Measurements from ENCODE around the gene DNAAF2. TPM values are rescaled to one million over a fixed set of nuclear protein-coding genes. Genes with fewer than 3 reads are reported as not detected.

The DNAAF2 gene
- total RNA-seq, 1 experiment from 2014 or later: 11.5 TPM

DNA sequence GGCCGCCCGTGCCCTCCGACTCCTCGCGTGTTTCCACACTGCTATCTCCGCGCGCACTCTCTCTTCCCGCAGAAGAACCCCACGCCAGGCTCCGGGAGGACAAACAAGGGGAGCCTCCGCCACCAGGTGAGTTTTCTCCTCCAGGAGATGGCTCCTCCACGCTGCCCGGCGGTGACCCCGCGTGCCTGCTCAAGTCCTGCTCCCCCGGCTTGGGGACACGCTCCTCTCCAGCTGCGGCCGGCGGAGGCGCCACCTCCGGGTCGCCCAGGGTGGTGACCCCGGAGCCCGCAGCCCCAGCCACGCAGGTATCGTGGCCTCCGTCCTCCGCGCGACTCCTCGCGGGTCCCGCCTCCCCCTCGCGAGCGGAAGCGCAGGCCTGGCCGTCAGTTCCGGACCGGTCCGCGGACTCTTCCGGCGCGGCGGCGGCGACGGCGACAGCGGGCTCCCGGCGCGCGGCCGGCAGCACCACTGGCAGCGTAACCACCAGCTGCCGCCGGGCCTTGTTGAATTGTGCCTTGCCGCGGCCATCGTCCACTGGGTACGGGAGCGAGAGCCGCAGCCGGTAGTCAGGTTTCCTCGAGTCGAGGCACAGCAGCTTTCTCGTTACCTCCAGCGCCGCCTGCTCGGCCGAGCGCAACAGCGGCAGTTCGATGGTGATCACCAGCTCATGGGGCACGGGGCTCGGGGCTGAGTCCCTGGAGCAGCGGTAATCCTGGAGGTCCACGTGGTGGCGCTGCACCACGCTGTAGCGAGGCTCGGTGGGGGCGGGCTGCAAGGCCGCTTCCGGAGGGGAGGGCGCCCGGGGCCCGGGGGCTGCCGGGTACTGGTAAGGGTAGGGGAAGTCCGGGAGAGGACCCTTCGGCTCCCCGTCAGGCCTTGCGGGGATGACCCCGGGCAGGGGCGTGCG lies 1.2 kb downstream of the DNAAF2 start:
- no peaks in the 10 kb centered on the region for H3K9me3 Mint-ChIP-seq (ENCODE audit: unreplicated experiment)

DNA sequence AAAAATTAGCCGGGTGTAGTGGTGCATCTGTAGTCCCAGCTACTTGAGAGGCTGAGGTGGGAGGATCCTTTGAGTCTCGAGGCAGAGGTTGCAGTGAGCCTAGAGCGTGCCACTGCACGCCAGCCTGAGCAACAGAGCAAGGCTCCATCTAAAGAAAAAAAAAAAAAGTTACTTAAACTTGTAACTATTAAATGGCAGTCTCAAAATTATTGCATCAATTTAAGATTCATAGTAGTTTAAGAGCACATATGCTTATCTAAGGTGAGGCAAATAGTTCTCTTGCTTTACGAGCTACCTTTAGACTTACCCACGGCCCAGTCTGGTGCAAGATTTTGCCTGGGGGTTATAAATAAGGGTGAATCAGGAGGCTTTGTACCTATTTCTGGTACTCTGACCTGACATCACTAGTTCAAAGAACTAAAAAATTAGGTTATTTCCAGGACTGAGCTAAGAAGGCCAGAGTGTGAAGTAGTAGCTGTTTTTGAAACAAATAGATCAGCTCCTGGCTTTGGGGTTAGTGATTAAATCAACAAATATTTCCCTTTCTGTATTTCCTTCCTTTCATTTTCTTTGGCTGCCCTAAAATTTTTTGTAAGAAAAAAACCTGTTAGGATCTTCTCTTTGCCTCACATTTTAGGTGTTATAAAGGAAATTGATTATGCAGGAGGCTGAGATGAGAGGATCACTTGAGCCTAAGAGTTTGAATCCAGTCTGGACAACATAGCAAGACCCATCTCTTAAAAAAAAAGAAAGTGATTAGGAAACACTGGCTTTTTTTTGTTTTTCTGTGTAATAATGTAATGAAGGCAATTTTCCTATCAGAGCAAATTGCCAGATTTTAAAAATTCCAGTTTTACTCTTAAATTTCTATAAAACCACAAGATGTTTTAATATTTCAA lies 10.9 kb downstream of the DNAAF2 start:
- TF ChIP-seq, protein P1, sequence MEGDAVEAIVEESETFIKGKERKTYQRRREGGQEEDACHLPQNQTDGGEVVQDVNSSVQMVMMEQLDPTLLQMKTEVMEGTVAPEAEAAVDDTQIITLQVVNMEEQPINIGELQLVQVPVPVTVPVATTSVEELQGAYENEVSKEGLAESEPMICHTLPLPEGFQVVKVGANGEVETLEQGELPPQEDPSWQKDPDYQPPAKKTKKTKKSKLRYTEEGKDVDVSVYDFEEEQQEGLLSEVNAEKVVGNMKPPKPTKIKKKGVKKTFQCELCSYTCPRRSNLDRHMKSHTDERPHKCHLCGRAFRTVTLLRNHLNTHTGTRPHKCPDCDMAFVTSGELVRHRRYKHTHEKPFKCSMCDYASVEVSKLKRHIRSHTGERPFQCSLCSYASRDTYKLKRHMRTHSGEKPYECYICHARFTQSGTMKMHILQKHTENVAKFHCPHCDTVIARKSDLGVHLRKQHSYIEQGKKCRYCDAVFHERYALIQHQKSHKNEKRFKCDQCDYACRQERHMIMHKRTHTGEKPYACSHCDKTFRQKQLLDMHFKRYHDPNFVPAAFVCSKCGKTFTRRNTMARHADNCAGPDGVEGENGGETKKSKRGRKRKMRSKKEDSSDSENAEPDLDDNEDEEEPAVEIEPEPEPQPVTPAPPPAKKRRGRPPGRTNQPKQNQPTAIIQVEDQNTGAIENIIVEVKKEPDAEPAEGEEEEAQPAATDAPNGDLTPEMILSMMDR (IDR thresholded peaks at IDR 0.05; ENCODE audit: insufficient read depth in 1 of 2, low read depth in 1 of 2, low read length in 1 of 2, severe bottlenecking in 1 of 2, unreplicated experiment in 1 of 2): no peak
- DNase-seq: peak; percentile 64 to 67
- Histone ChIP-seq H3K4me1 (peaks cover 19% of the 10 kb centered on the region), H3K27me3 (replicated peaks; ENCODE audit: control insufficient read depth, insufficient read depth, low read length) (no peaks in the 10 kb centered on the region), H3K36me3 (ENCODE audit: control insufficient read depth, insufficient read depth, low read length) (no peaks in the 10 kb centered on the region), H3K9me3 (no peaks in the 10 kb centered on the region), H3K4me3 (ENCODE audit: low read depth, low read length) (no peak overlapping the region)
- H3K27me3 Mint-ChIP-seq (ENCODE audit: insufficient read depth, unreplicated experiment): no peaks in the 10 kb centered on the region
- H3K4me1 Mint-ChIP-seq (ENCODE audit: low read depth, unreplicated experiment): no peaks in the 10 kb centered on the region
- no peak overlapping the region for H3K4me3 Mint-ChIP-seq (ENCODE audit: unreplicated experiment)
- no peak overlapping the region for H3K27ac Mint-ChIP-seq (ENCODE audit: unreplicated experiment)
- ChIA-PET POLR2A (interaction anchor here (0.5 to 1.7 kb wide), 4 partner anchors 10 to 244 kb away, joined by 3 to 20 read pairs (median 4); partner anchors contain the start of gene RPS29), CTCF (interaction anchor here (1.1 to 1.2 kb wide), 2 partner anchors 10 to 11 kb away, joined by 3 to 7 read pairs; partner anchors contain the start of gene DNAAF2)
- H3K9me3 Mint-ChIP-seq (ENCODE audit: unreplicated experiment): no peaks in the 10 kb centered on the region
- intact Hi-C loops (cut with micrococcal nuclease; ENCODE audit: unreplicated experiment): no loop called here
- BruUV-seq (replicated peaks): no TSS peak
- H3K36me3 Mint-ChIP-seq (ENCODE audit: insufficient read depth, unreplicated experiment): peaks cover 69% of the 10 kb centered on the region

More for the DNA sequence above, 1.2 kb downstream of the DNAAF2 start:
- no TSS peak for BruUV-seq (replicated peaks)
- POLR2A ChIA-PET: interaction anchor here (0.6 to 1.5 kb wide), 12 partner anchors 10 to 306 kb away, joined by 3 to 28 read pairs (median 6); partner anchors contain the start of genes KLHDC2, LRR1, MGAT2 and NEMF
- Histone ChIP-seq H3K4me1 (peaks cover 14% of the 10 kb centered on the region), H3K4me3 (ENCODE audit: low read depth, low read length) (peak overlapping the region; percentile 92), H3K36me3 (ENCODE audit: control insufficient read depth, insufficient read depth, low read length) (no peaks in the 10 kb centered on the region; the same call in 1 of the 2 replicates), H3K9me3 (no peaks in the 10 kb centered on the region), H3K27me3 (replicated peaks; ENCODE audit: control insufficient read depth, insufficient read depth, low read length) (no peaks in the 10 kb centered on the region)
- peak overlapping the region; percentile 99 for H3K27ac Mint-ChIP-seq (ENCODE audit: unreplicated experiment)
- peaks cover 15% of the 10 kb centered on the region for H3K4me1 Mint-ChIP-seq (ENCODE audit: low read depth, unreplicated experiment)
- peak; percentile 94 to 96 for DNase-seq
- H3K36me3 Mint-ChIP-seq (ENCODE audit: insufficient read depth, unreplicated experiment): peaks cover 69% of the 10 kb centered on the region
- TF ChIP-seq, protein P1 (IDR thresholded peaks at IDR 0.05; ENCODE audit: insufficient read depth in 1 of 2, low read depth in 1 of 2, low read length in 1 of 2, severe bottlenecking in 1 of 2, unreplicated experiment in 1 of 2): peak; percentile 81 to 86
- CTCF ChIA-PET: interaction anchor here (0.5 to 1.9 kb wide), 21 partner anchors 10 to 262 kb away, joined by 3 to 23 read pairs (median 4); partner anchors contain the start of genes KLHDC2, MGAT2, NEMF and POLE2
- H3K27me3 Mint-ChIP-seq (ENCODE audit: insufficient read depth, unreplicated experiment): no peaks in the 10 kb centered on the region
- peak overlapping the region; percentile 93 for H3K4me3 Mint-ChIP-seq (ENCODE audit: unreplicated experiment)
- intact Hi-C loops (cut with micrococcal nuclease; ENCODE audit: unreplicated experiment): loop anchor here (1.0 to 5.0 kb wide), 6 partner anchors 14 to 218 kb away; partner anchors contain the start of genes MGAT2, NEMF, POLE2 and RPL36AL
